Liver (tissue), 9 donors: ENCODE data around the gene ANKRD2. TPM values are rescaled to one million over a fixed set of nuclear protein-coding genes. Genes with fewer than 3 reads are reported as not detected.
"Not testable (repeated sequence)": the region's sequence is repeated elsewhere in the genome, so short reads cannot be mapped to it uniquely, and the experiment has no call there.

ENCODE experiments used
- DNase-seq: peaks from one replicate; pipeline ENCODE4 v3.0.0-alpha.2; 2017; ENCODE audit warnings: low spot score
- H3K27ac ChIP-seq, 2 donors: one replicate each; pipeline ENCODE4 v1.7.0; 2013; ENCODE audit warnings: inconsistent platforms in 2 of 2, low read length in 2 of 2, control low read depth in 1 of 2, low read depth in 1 of 2, mild to moderate bottlenecking in 1 of 2
- H3K27me3 ChIP-seq, 4 donors: one replicate each; pipeline versions ENCODE4 v1.6.1 to v1.7.0; 2013; ENCODE audit warnings: low read length in 3 of 4, inconsistent platforms in 1 of 4, mild to moderate bottlenecking in 1 of 4, moderate library complexity in 1 of 4; ENCODE audit not compliant: control insufficient read depth in 4 of 4, insufficient read depth in 4 of 4
- H3K36me3 ChIP-seq, 4 donors: one replicate each; pipeline versions ENCODE4 v1.6.1 to v1.7.0; 2013; ENCODE audit warnings: low read length in 3 of 4, mild to moderate bottlenecking in 3 of 4, low read depth in 1 of 4, moderate library complexity in 1 of 4; ENCODE audit not compliant: control insufficient read depth in 4 of 4, insufficient read depth in 3 of 4
- H3K4me1 ChIP-seq, 4 donors: one replicate each; pipeline versions ENCODE4 v1.6.1 to v1.7.0; 2013; ENCODE audit warnings: low read length in 3 of 4, mild to moderate bottlenecking in 3 of 4, moderate library complexity in 1 of 4; ENCODE audit not compliant: control insufficient read depth in 4 of 4, insufficient read depth in 4 of 4
- H3K4me3 ChIP-seq, 3 donors: one replicate each; pipeline versions ENCODE4 v1.6.1 to v1.7.0; 2013; ENCODE audit warnings: low read length in 3 of 3, control low read depth in 1 of 3, low read depth in 1 of 3, mild to moderate bottlenecking in 1 of 3
- H3K9ac ChIP-seq, 2 donors: one replicate each; pipeline ENCODE4 v1.7.0; 2013; ENCODE audit warnings: low read length in 2 of 2, mild to moderate bottlenecking in 2 of 2, moderate library complexity in 2 of 2, control low read depth in 1 of 2, low read depth in 1 of 2
- H3K9me3 ChIP-seq, 4 donors: one replicate each; pipeline versions ENCODE4 v1.6.1 to v1.7.0; 2013; ENCODE audit warnings: low read length in 3 of 4; ENCODE audit not compliant: control insufficient read depth in 4 of 4
- EGR1 ChIP-seq, 2 donors: IDR thresholded peaks; 2 replicates each; pipeline ENCODE4 v1.6.1; 2016 to 2018; ENCODE audit warnings: antibody characterized with exemption in 2 of 2, low read depth in 2 of 2
- FOXA1 ChIP-seq: IDR thresholded peaks from 2 replicates; pipeline ENCODE4 v1.6.1; 2016; ENCODE audit warnings: antibody characterized with exemption
- FOXA2 ChIP-seq: IDR thresholded peaks from 2 replicates; pipeline ENCODE4 v1.6.1; 2016; ENCODE audit warnings: antibody characterized with exemption
- GABPA ChIP-seq, 2 donors: IDR thresholded peaks in 1 of 2; conservative IDR thresholded peaks in 1 of 2; 2 replicates each; pipeline ENCODE4 v1.6.1; 2016; ENCODE audit warnings: antibody characterized with exemption in 2 of 2, mild to moderate bottlenecking in 1 of 2, moderate library complexity in 1 of 2
- HNF4A ChIP-seq, 2 donors: conservative IDR thresholded peaks; 2 replicates each; pipeline ENCODE4 v1.6.1; 2016; ENCODE audit warnings: antibody characterized with exemption in 2 of 2, mild to moderate bottlenecking in 2 of 2
- HNF4G ChIP-seq: IDR thresholded peaks from 2 replicates; pipeline ENCODE4 v1.6.1; 2016; ENCODE audit warnings: antibody characterized with exemption
- JUND ChIP-seq, 2 donors: IDR thresholded peaks; 2 replicates each; pipeline ENCODE4 v1.6.1; 2016; ENCODE audit warnings: antibody characterized with exemption in 2 of 2
- MAX ChIP-seq: IDR thresholded peaks from 2 replicates; pipeline ENCODE4 v1.6.1; 2016; ENCODE audit warnings: antibody characterized with exemption
- NR2F2 ChIP-seq: IDR thresholded peaks from 2 replicates; pipeline ENCODE4 v1.6.1; 2016; ENCODE audit warnings: antibody characterized with exemption
- RAD21 ChIP-seq, 2 donors: IDR thresholded peaks; 2 replicates each; pipeline ENCODE4 v1.6.1; 2016; ENCODE audit warnings: antibody characterized with exemption in 2 of 2, mild to moderate bottlenecking in 2 of 2
- REST ChIP-seq: IDR thresholded peaks from 2 replicates; pipeline ENCODE4 v1.6.1; 2016; ENCODE audit warnings: antibody characterized with exemption, mild to moderate bottlenecking
- SP1 ChIP-seq: IDR thresholded peaks from 2 replicates; pipeline ENCODE4 v1.6.1; 2018; ENCODE audit warnings: antibody characterized with exemption, mild to moderate bottlenecking
- TAF1 ChIP-seq: conservative IDR thresholded peaks from 2 replicates; pipeline ENCODE4 v1.6.1; 2016; ENCODE audit warnings: antibody characterized with exemption, mild to moderate bottlenecking
- YY1 ChIP-seq: IDR thresholded peaks from 2 replicates; pipeline ENCODE4 v1.6.1; 2016; ENCODE audit warnings: antibody characterized with exemption, mild to moderate bottlenecking
- WGBS: extraction: QIAGEN DNeasy Blood & Tissue Kit; methylation state at CpG from one replicate; pipeline ENCODE4 v1.1.7; 2013; 5-methylcytosine and 5-hydroxymethylcytosine counted together
- polyA plus RNA-seq, 2 donors: library from polyadenylated mRNA; stranded (reverse) in 1 of 2; unstranded in 1 of 2; fragments of 200-250 nt in 1 of 2; fragments of >200 nt in 1 of 2; fragmentation: Nextera tagmentation in 1 of 2; extraction: Ambion mirVana in 1 of 2; gene quantifications; one replicate each; pipeline versions ENCODE4 v1.2.1 to v1.2.3, GENCODE V29; 2013 to 2015
- total RNA-seq, 2 donors: library from RNA; depleted of rRNA; stranded (reverse); fragments of >200 nt; gene quantifications; one replicate each; pipeline ENCODE4 v1.2.3, GENCODE V29; 2014
- TF ChIP-seq, protein P1 (sequence below): IDR thresholded peaks from 2 replicates; pipeline ENCODE4 v1.6.1; 2016; ENCODE audit warnings: antibody characterized with exemption
- TF ChIP-seq, protein P2 (sequence below): IDR thresholded peaks from 2 replicates; pipeline ENCODE4 v1.6.1; 2016; ENCODE audit warnings: antibody characterized with exemption
- TF ChIP-seq, protein P3 (sequence below): fragments of 150-350 bp; IDR thresholded peaks from 2 replicates; pipeline ENCODE4 v1.5.1; 2017; ENCODE audit warnings: improper control_type of control experiment, low read depth, low read length; ENCODE audit not compliant: missing input control
- donor health status: healthy.
- donor health status: healthy.
- donor health status: healthy.
- donor health status: healthy.
- donor health status: healthy.

Gene ANKRD2
- total and polyA plus RNA-seq, 4 donors, result not detected

GRCh38 chr10:97522937-97523336 lies 49.6 kb upstream of the ANKRD2 start (continued):
- no peak for TF ChIP-seq TAF1

DNA sequence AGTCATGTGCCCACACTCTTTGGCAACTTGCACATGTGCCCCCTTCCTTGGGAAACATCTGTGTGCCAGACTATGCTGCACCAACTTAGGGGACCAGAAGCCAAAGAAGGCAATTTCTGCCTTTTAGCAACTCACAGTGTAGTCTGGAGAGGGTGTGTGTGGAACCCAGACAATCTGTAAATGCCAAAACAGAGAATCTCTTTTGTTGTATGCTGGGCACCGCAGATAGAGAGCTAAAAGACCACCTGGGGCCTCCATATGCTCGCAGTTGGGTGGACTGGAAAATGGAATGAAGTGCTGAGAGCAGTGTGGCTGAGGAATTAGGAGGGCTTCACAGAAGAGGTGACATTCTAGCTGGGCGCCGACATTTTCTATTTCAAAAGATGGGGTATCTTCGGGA lies 47.5 kb upstream of the ANKRD2 start:
- H3K9ac ChIP-seq, result no peak overlapping the region
- H3K4me1 ChIP-seq, result peaks cover 0 to 2% (median 0%) of the 10 kb centered on the region in 4 donors
- no peak for DNase-seq
- H3K27me3 ChIP-seq, result no peaks in the 10 kb centered on the region
- no peaks in the 10 kb centered on the region for H3K9me3 ChIP-seq
- no peak overlapping the region for H3K4me3 ChIP-seq
- whole genome bisulfite sequencing, result 97% methylated on average over 5 of the region's 5 CpGs
- H3K36me3 ChIP-seq, result no peaks in the 10 kb centered on the region
- H3K27ac ChIP-seq, result no peak overlapping the region
- TF ChIP-seq JUND (IDR thresholded peaks at IDR 0.05) (no peak), REST (no peak), HNF4G (no peak), TAF1 (no peak), NR2F2 (no peak), RAD21 (IDR thresholded peaks at IDR 0.05) (no peak), YY1 (no peak), HNF4A (conservative IDR thresholded peaks at IDR 0.05) (no peak), FOXA1 (no peak), GABPA (IDR thresholded peaks at IDR 0.05 in 1 of 2, conservative IDR thresholded peaks at IDR 0.05 in 1 of 2) (no peak), SP1 (no peak), FOXA2 (no peak)
- TF ChIP-seq, protein P1, sequence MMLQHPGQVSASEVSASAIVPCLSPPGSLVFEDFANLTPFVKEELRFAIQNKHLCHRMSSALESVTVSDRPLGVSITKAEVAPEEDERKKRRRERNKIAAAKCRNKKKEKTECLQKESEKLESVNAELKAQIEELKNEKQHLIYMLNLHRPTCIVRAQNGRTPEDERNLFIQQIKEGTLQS, result no peak
- TF ChIP-seq, protein P2, sequence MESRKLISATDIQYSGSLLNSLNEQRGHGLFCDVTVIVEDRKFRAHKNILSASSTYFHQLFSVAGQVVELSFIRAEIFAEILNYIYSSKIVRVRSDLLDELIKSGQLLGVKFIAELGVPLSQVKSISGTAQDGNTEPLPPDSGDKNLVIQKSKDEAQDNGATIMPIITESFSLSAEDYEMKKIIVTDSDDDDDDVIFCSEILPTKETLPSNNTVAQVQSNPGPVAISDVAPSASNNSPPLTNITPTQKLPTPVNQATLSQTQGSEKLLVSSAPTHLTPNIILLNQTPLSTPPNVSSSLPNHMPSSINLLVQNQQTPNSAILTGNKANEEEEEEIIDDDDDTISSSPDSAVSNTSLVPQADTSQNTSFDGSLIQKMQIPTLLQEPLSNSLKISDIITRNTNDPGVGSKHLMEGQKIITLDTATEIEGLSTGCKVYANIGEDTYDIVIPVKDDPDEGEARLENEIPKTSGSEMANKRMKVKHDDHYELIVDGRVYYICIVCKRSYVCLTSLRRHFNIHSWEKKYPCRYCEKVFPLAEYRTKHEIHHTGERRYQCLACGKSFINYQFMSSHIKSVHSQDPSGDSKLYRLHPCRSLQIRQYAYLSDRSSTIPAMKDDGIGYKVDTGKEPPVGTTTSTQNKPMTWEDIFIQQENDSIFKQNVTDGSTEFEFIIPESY, result no peak

- WGBS, result 75% methylated on average over 1 of the region's 1 CpG
- no peaks in the 10 kb centered on the region for H3K27me3 ChIP-seq
- no peaks in the 10 kb centered on the region for H3K36me3 ChIP-seq
- TF ChIP-seq, protein P3, sequence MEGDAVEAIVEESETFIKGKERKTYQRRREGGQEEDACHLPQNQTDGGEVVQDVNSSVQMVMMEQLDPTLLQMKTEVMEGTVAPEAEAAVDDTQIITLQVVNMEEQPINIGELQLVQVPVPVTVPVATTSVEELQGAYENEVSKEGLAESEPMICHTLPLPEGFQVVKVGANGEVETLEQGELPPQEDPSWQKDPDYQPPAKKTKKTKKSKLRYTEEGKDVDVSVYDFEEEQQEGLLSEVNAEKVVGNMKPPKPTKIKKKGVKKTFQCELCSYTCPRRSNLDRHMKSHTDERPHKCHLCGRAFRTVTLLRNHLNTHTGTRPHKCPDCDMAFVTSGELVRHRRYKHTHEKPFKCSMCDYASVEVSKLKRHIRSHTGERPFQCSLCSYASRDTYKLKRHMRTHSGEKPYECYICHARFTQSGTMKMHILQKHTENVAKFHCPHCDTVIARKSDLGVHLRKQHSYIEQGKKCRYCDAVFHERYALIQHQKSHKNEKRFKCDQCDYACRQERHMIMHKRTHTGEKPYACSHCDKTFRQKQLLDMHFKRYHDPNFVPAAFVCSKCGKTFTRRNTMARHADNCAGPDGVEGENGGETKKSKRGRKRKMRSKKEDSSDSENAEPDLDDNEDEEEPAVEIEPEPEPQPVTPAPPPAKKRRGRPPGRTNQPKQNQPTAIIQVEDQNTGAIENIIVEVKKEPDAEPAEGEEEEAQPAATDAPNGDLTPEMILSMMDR, result no peak
- no peak for TF ChIP-seq HNF4G
- TF ChIP-seq YY1, result no peak
- TF ChIP-seq REST, result no peak
- TF ChIP-seq MAX, result no peak
- no peak for TF ChIP-seq SP1
- no peak for TF ChIP-seq NR2F2
- no peak for TF ChIP-seq EGR1 (IDR thresholded peaks at IDR 0.05; ENCODE audit: low read depth in 2 of 2)
- H3K9me3 ChIP-seq, result no peaks in the 10 kb centered on the region
- no peak overlapping the region for H3K9ac ChIP-seq
- no peak overlapping the region for H3K4me3 ChIP-seq
- no peak for DNase-seq
- no peak overlapping the region for H3K27ac ChIP-seq
- H3K4me1 ChIP-seq, result peaks cover 0 to 2% (median 0%) of the 10 kb centered on the region in 4 donors
These were observed 46.9 kb upstream of the ANKRD2 start for GRCh38 chr10:97525683-97526110.

GRCh38 chr10:97528876-97529275 lies 43.7 kb upstream of the ANKRD2 start:
- not testable (repeated sequence) for H3K27ac ChIP-seq, H3K9me3 ChIP-seq, H3K4me3 ChIP-seq, H3K4me1 ChIP-seq, DNase-seq, H3K27me3 ChIP-seq, H3K9ac ChIP-seq, H3K36me3 ChIP-seq
- 93% methylated on average over 27 of the region's 29 CpGs for WGBS
